SK-N-SH (cell line): ENCODE data around the gene SPIRE2. TPM values are rescaled to one million over a fixed set of nuclear protein-coding genes. Genes with fewer than 3 reads are reported as not detected.

Experiments
- CTCF ChIA-PET: fragments of 300-600, 350-600 bp; formaldehyde crosslinking; extraction: SDS; loops from one replicate; lab custom pipeline; 2021; lab: Yijun Ruan, JAX
- POLR2A ChIA-PET: fragments of 350-600 bp; sonication (Branson Sonifier 250); formaldehyde crosslinking; extraction: SDS; loops from one replicate; lab custom pipeline; 2020; ENCODE audit warnings: antibody characterized with exemption, inconsistent platforms; lab: Yijun Ruan, JAX
- DNase-seq: peaks from one replicate; pipeline ENCODE4 v3.0.0; 2012
- H2AFZ ChIP-seq: fragments of 200-600 bp; sonication (generic); 2 replicates; pipeline ENCODE4 v1.8.1; 2016; ENCODE audit warnings: antibody characterized with exemption, mild to moderate bottlenecking, low read depth
- H3F3A ChIP-seq: fragments of 200-600 bp; sonication (generic); replicated peaks from 2 replicates; pipeline ENCODE3; 2016; ENCODE audit warnings: antibody characterized with exemption, mild to moderate bottlenecking; ENCODE audit not compliant: insufficient read depth
- H3K27ac ChIP-seq, 2 experiments: fragments of 200-500 bp in 1 of 2; fragments of 200-600 bp in 1 of 2; sonication (Bioruptor generic) in 1 of 2; sonication (generic), shearing (Covaris generic) in 1 of 2; 2 replicates each; pipeline versions ENCODE4 v1.5.1 to v1.6.1; 2014 to 2016; ENCODE audit warnings: low read depth in 2 of 2, inconsistent platforms in 1 of 2, low read length in 1 of 2, mild to moderate bottlenecking in 1 of 2, mixed read lengths in 1 of 2
- H3K27me3 ChIP-seq: fragments of 200-600 bp; sonication (generic), shearing (Covaris generic); 2 replicates; pipeline ENCODE4 v1.6.1; 2016; ENCODE audit warnings: mixed run types; ENCODE audit not compliant: insufficient read depth
- H3K36me3 ChIP-seq, 2 experiments: fragments of 200-500 bp in 1 of 2; fragments of 200-600 bp in 1 of 2; sonication (Bioruptor generic) in 1 of 2; sonication (generic) in 1 of 2; replicated peaks in 1 of 2; 2 replicates each; pipeline versions ENCODE3 to v1.5.1; 2014 to 2016; ENCODE audit warnings: low read length in 1 of 2, mild to moderate bottlenecking in 1 of 2; ENCODE audit not compliant: insufficient read depth in 2 of 2, control insufficient read depth in 1 of 2
- H3K4me1 ChIP-seq, 2 experiments: fragments of 200-500 bp in 1 of 2; fragments of 200-600 bp in 1 of 2; sonication (Bioruptor generic) in 1 of 2; sonication (generic), shearing (Covaris generic) in 1 of 2; 2 replicates each; pipeline versions ENCODE4 v1.5.1 to v1.6.1; 2014 to 2016; ENCODE audit warnings: low read depth in 1 of 2, low read length in 1 of 2, mixed run types in 1 of 2; ENCODE audit not compliant: insufficient read depth in 2 of 2, control insufficient read depth in 1 of 2
- H3K4me2 ChIP-seq: fragments of 200-600 bp; sonication (generic), shearing (Covaris generic); 2 replicates; pipeline ENCODE4 v1.6.1; 2017; ENCODE audit warnings: mixed run types
- H3K4me3 ChIP-seq, 2 experiments: fragments of 200-500 bp in 1 of 2; fragments of 200-600 bp in 1 of 2; sonication (Bioruptor generic) in 1 of 2; sonication (generic), shearing (Covaris generic) in 1 of 2; 2 replicates each; pipeline versions ENCODE4 v1.5.1 to v1.8.1; 2014 to 2016; ENCODE audit warnings: low read depth in 2 of 2, inconsistent platforms in 1 of 2, low read length in 1 of 2, mild to moderate bottlenecking in 1 of 2, mixed read lengths in 1 of 2, moderate library complexity in 1 of 2
- H3K79me2 ChIP-seq: fragments of 200-600 bp; sonication (generic); 2 replicates; pipeline ENCODE4 v1.8.1; 2017; ENCODE audit warnings: mild to moderate bottlenecking; ENCODE audit not compliant: insufficient read depth
- H3K9ac ChIP-seq: fragments of 200-600 bp; sonication (generic); 2 replicates; pipeline ENCODE4 v1.6.1; 2017; ENCODE audit warnings: mixed run types
- H3K9me2 ChIP-seq: fragments of 200-600 bp; sonication (generic); 2 replicates; pipeline ENCODE4 v1.6.1; 2017; ENCODE audit warnings: mixed run types
- H3K9me3 ChIP-seq: fragments of 200-600 bp; sonication (generic); 2 replicates; pipeline ENCODE4 v1.6.1; 2017; ENCODE audit warnings: mixed run types, mild to moderate bottlenecking, moderate library complexity
- H4K20me1 ChIP-seq: fragments of 200-600 bp; sonication (generic); 2 replicates; pipeline ENCODE4 v1.6.1; 2017; ENCODE audit warnings: mild to moderate bottlenecking, mixed run types; ENCODE audit not compliant: insufficient read depth
- CTCF ChIP-seq: fragments of 200-600 bp; sonication (generic); IDR thresholded peaks from 2 replicates; pipeline ENCODE4 v1.6.1; 2017; ENCODE audit warnings: antibody characterized with exemption, mild to moderate bottlenecking, moderate library complexity
- FOSL2 ChIP-seq: IDR thresholded peaks from 2 replicates; pipeline ENCODE4 v1.4.0; 2012; ENCODE audit warnings: low read depth, mild to moderate bottlenecking, moderate library complexity, borderline replicate concordance
- FOXJ3 ChIP-seq: sonication (generic); formaldehyde crosslinking; IDR thresholded peaks from 2 replicates; pipeline ENCODE4 v1.5.1; 2020; ENCODE audit warnings: mild to moderate bottlenecking, missing genetic modification reagents
- GABPA ChIP-seq: IDR thresholded peaks from 2 replicates; pipeline ENCODE4 v1.4.0; 2012; ENCODE audit warnings: low read depth, mild to moderate bottlenecking
- IRF3 ChIP-seq: fragments of 150-350 bp; IDR thresholded peaks from 2 replicates; pipeline ENCODE4 v1.6.1; 2016; ENCODE audit warnings: mild to moderate bottlenecking, low read depth, low read length
- MAX ChIP-seq: IDR thresholded peaks from 2 replicates; pipeline ENCODE4 v1.4.0; 2012; ENCODE audit warnings: low read depth
- MEF2A ChIP-seq: IDR thresholded peaks from 2 replicates; pipeline ENCODE4 v1.4.0; 2012; ENCODE audit warnings: low read depth, borderline replicate concordance
- NRF1 ChIP-seq: IDR thresholded peaks from 2 replicates; pipeline ENCODE4 v1.6.1; 2012; ENCODE audit warnings: low read depth, mild to moderate bottlenecking, low read length
- RCOR1 ChIP-seq: fragments of 150-350 bp; IDR thresholded peaks from 2 replicates; pipeline ENCODE4 v1.6.1; 2017; ENCODE audit warnings: antibody characterized with exemption, low read length
- RFX5 ChIP-seq: IDR thresholded peaks from 2 replicates; pipeline ENCODE4 v1.6.1; 2012; ENCODE audit warnings: mild to moderate bottlenecking, improper control_type of control experiment, low read length
- SIN3A ChIP-seq: IDR thresholded peaks from 2 replicates; pipeline ENCODE4 v1.6.1; 2012; ENCODE audit warnings: low read depth, mild to moderate bottlenecking, low read length, moderate library complexity, borderline replicate concordance
- SMC3 ChIP-seq: IDR thresholded peaks from 2 replicates; pipeline ENCODE4 v1.6.1; 2012; ENCODE audit warnings: low read depth, low read length, improper control_type of control experiment
- TAF1 ChIP-seq: IDR thresholded peaks from 2 replicates; pipeline ENCODE4 v1.6.1; 2012; ENCODE audit warnings: low read depth, mild to moderate bottlenecking, low read length, moderate library complexity, borderline replicate concordance
- TCF12 ChIP-seq: IDR thresholded peaks from 2 replicates; pipeline ENCODE4 v1.4.0; 2012
- TEAD4 ChIP-seq: IDR thresholded peaks from 2 replicates; pipeline ENCODE4 v1.4.0; 2012; ENCODE audit warnings: mild to moderate bottlenecking, borderline replicate concordance; ENCODE audit not compliant: insufficient read depth
- USF1 ChIP-seq: IDR thresholded peaks from 2 replicates; pipeline ENCODE4 v1.4.0; 2012; ENCODE audit warnings: low read depth, borderline replicate concordance
- YY1 ChIP-seq: IDR thresholded peaks from 2 replicates; pipeline ENCODE4 v1.4.0; 2012; ENCODE audit warnings: low read depth, mild to moderate bottlenecking
- WGBS: methylation state at CpG from one replicate; pipeline ENCODE4 v1.1.6; 2017; ENCODE audit warnings: low lambda C conversion rate; 5-methylcytosine and 5-hydroxymethylcytosine counted together
- polyA plus RNA-seq, 3 experiments: library from polyadenylated mRNA; depleted of rRNA; stranded (reverse); fragments of >200 nt; gene quantifications; 2 replicates each; pipeline ENCODE4 v1.2.3, GENCODE V29; 2012

Gene SPIRE2
- polyA plus RNA-seq, 1 of the 3 experiments (the other 2 are of a cell fraction) = 15.3 TPM

- Histone ChIP-seq H3K4me2 (no peak overlapping the region), H3K79me2 (peaks cover 81% of the 10 kb centered on the region), H2AFZ (no peak overlapping the region), H3K4me3 (no peak overlapping the region), H3K9ac (no peak overlapping the region), H3K9me2 (no peaks in the 10 kb centered on the region), H3K27me3 (no peaks in the 10 kb centered on the region), H3K36me3 (peaks cover 39 to 70% of the 10 kb centered on the region in 2 experiments), H4K20me1 (peaks cover 70% of the 10 kb centered on the region), H3F3A (peaks cover 16% of the 10 kb centered on the region), H3K4me1 (no peaks in the 10 kb centered on the region), H3K9me3 (no peaks in the 10 kb centered on the region), H3K27ac (no peak overlapping the region)
- CTCF ChIA-PET = interaction anchor here (0.9 to 1.3 kb wide), 2 partner anchors 20 to 37 kb away, joined by 3 to 4 read pairs; partner anchors contain the start of gene MC1R
- TF ChIP-seq TEAD4 (no peak), IRF3 (no peak), MEF2A (no peak), RCOR1 (no peak), USF1 (no peak), RFX5 (no peak), FOSL2 (no peak), NRF1 (no peak), GABPA (no peak), TAF1 (no peak), SMC3 (no peak), YY1 (no peak), TCF12 (no peak), SIN3A (no peak), CTCF (no peak), FOXJ3 (CRISPR knock-in tag) (no peak), MAX (no peak)
- POLR2A ChIA-PET = interaction anchor here (0.8 kb wide), 1 partner anchor 15 kb away, joined by 4 read pairs; no protein-coding TSS in a partner anchor
- DNase-seq = no peak
- 95% methylated on average over 6 of the region's 6 CpGs for WGBS
These were observed 53.1 kb downstream of the SPIRE2 start for GRCh38 chr16:89881368-89881730.
